BLaER1 (cell line): Measurements from ENCODE around the gene TBC1D32.
"Not testable (repeated sequence)": the region's sequence is repeated elsewhere in the genome, so short reads cannot be mapped to it uniquely, and the experiment has no call there.

Experiments used
- H3K27ac ChIP-seq: shearing (Covaris generic); formaldehyde crosslinking; 2 replicates; pipeline ENCODE4 v1.8.1; 2022
- H3K27me3 ChIP-seq: shearing (Covaris generic); formaldehyde crosslinking; 2 replicates; pipeline ENCODE4 v1.8.1; 2022
- H3K36me3 ChIP-seq: shearing (Covaris generic); formaldehyde crosslinking; 2 replicates; pipeline ENCODE4 v1.8.1; 2022
- H3K4me1 ChIP-seq: shearing (Covaris generic); formaldehyde crosslinking; 2 replicates; pipeline ENCODE4 v1.8.1; 2022
- H3K4me2 ChIP-seq: shearing (Covaris generic); formaldehyde crosslinking; 2 replicates; pipeline ENCODE4 v1.8.1; 2022
- H3K4me3 ChIP-seq: shearing (Covaris generic); formaldehyde crosslinking; 2 replicates; pipeline ENCODE4 v1.8.1; 2022
- H3K9ac ChIP-seq: shearing (Covaris generic); formaldehyde crosslinking; 2 replicates; pipeline ENCODE4 v1.8.1; 2022
- H3K9me3 ChIP-seq: shearing (Covaris generic); formaldehyde crosslinking; 2 replicates; pipeline ENCODE4 v1.8.1; 2022
- H4K20me1 ChIP-seq: shearing (Covaris generic); formaldehyde crosslinking; 2 replicates; pipeline ENCODE4 v1.8.1; 2022
- Cebpa-rat ChIP-seq: shearing (Covaris generic); IDR thresholded peaks from 2 replicates; pipeline ENCODE4 v1.8.1; 2022

The TBC1D32 gene

GRCh38 chr6:121334299-121335086 lies at the start of gene TBC1D32:
TSS of gene TBC1D32 (minus strand) at chr6:121334480. CDS start at chr6:121334430, 50 bp downstream.
- Histone ChIP-seq H4K20me1 (no peaks in the 10 kb centered on the region), H3K4me1 (peaks cover 36% of the 10 kb centered on the region), H3K4me2 (peak within 1 kb of the TSS; percentile 83), H3K9me3 (no peaks in the 10 kb centered on the region), H3K27me3 (no peaks in the 10 kb centered on the region), H3K27ac (peak within 1 kb of the TSS; percentile 90), H3K9ac (peak within 1 kb of the TSS; percentile 79), H3K36me3 (no peaks in the 10 kb centered on the region), H3K4me3 (peak within 1 kb of the TSS; percentile 76)
- no peak for TF ChIP-seq Cebpa-rat

GRCh38 chr6:121383478-121383877 lies 49.2 kb upstream of the TBC1D32 start:
- Histone ChIP-seq H4K20me1 (no peaks in the 10 kb centered on the region), H3K36me3 (no peaks in the 10 kb centered on the region), H3K27ac (no peak overlapping the region), H3K9ac (no peak overlapping the region), H3K4me2 (no peak overlapping the region), H3K4me3 (no peak overlapping the region), H3K4me1 (no peaks in the 10 kb centered on the region), H3K9me3 (no peaks in the 10 kb centered on the region), H3K27me3 (no peaks in the 10 kb centered on the region)
- TF ChIP-seq Cebpa-rat, result no peak

- no peak for TF ChIP-seq Cebpa-rat
- H3K27me3 ChIP-seq, result no peaks in the 10 kb centered on the region
- no peak overlapping the region for H3K4me3 ChIP-seq
- H3K27ac ChIP-seq, result no peak overlapping the region
- no peaks in the 10 kb centered on the region for H4K20me1 ChIP-seq
- no peaks in the 10 kb centered on the region for H3K36me3 ChIP-seq
- no peaks in the 10 kb centered on the region for H3K9me3 ChIP-seq
- H3K4me1 ChIP-seq, result no peaks in the 10 kb centered on the region
- H3K4me2 ChIP-seq, result no peak overlapping the region
- H3K9ac ChIP-seq, result no peak overlapping the region
Measured at GRCh38 chr6:121382467-121383121, 48.3 kb upstream of the TBC1D32 start.

- H3K9ac ChIP-seq, result no peak overlapping the region
- no peaks in the 10 kb centered on the region for H3K36me3 ChIP-seq
Measured at GRCh38 chr6:121376411-121376810, 42.1 kb upstream of the TBC1D32 start.

GRCh38 chr6:121374219-121374618 lies 39.9 kb upstream of the TBC1D32 start:
- H3K4me1 ChIP-seq, H3K36me3 ChIP-seq, H3K4me3 ChIP-seq, H3K9ac ChIP-seq, H3K4me2 ChIP-seq, H3K27ac ChIP-seq, H4K20me1 ChIP-seq, H3K9me3 ChIP-seq, H3K27me3 ChIP-seq: not testable (repeated sequence)

More at GRCh38 chr6:121376411-121376810, 42.1 kb upstream of the TBC1D32 start:
- peaks cover 3% of the 10 kb centered on the region; the same call in 1 of the 2 replicates for H3K9me3 ChIP-seq
- no peak for TF ChIP-seq Cebpa-rat
- H3K27ac ChIP-seq, result no peak overlapping the region
- no peaks in the 10 kb centered on the region for H3K4me1 ChIP-seq
- H3K27me3 ChIP-seq, result no peaks in the 10 kb centered on the region
- no peak overlapping the region for H3K4me2 ChIP-seq
- H3K4me3 ChIP-seq, result no peak overlapping the region
- no peaks in the 10 kb centered on the region for H4K20me1 ChIP-seq

- Histone ChIP-seq H3K4me3 (no peak overlapping the region), H3K4me2 (no peak overlapping the region), H3K9me3 (no peaks in the 10 kb centered on the region), H3K9ac (no peak overlapping the region), H3K36me3 (no peaks in the 10 kb centered on the region), H3K4me1 (no peaks in the 10 kb centered on the region), H4K20me1 (no peaks in the 10 kb centered on the region), H3K27me3 (no peaks in the 10 kb centered on the region), H3K27ac (no peak overlapping the region)
- no peak for TF ChIP-seq Cebpa-rat
Measured at GRCh38 chr6:121365536-121366521, 31.5 kb upstream of the TBC1D32 start.

- Histone ChIP-seq H3K27me3 (no peaks in the 10 kb centered on the region), H3K27ac (no peak overlapping the region), H3K4me2 (no peak overlapping the region)
Measured at GRCh38 chr6:121356575-121356974, 22.3 kb upstream of the TBC1D32 start.

GRCh38 chr6:121354764-121355163 lies 20.5 kb upstream of the TBC1D32 start:
- Histone ChIP-seq H3K4me3 (no peak overlapping the region), H4K20me1 (no peaks in the 10 kb centered on the region), H3K4me2 (no peak overlapping the region), H3K27ac (no peak overlapping the region), H3K9me3 (no peaks in the 10 kb centered on the region), H3K36me3 (no peaks in the 10 kb centered on the region), H3K9ac (no peak overlapping the region), H3K4me1 (no peaks in the 10 kb centered on the region), H3K27me3 (no peaks in the 10 kb centered on the region)
- no peak for TF ChIP-seq Cebpa-rat

More at GRCh38 chr6:121356575-121356974, 22.3 kb upstream of the TBC1D32 start:
- no peak overlapping the region for H3K4me3 ChIP-seq
- H4K20me1 ChIP-seq, result no peaks in the 10 kb centered on the region
- TF ChIP-seq Cebpa-rat, result no peak
- no peaks in the 10 kb centered on the region for H3K4me1 ChIP-seq
- no peak overlapping the region for H3K9ac ChIP-seq
- no peaks in the 10 kb centered on the region for H3K36me3 ChIP-seq
- H3K9me3 ChIP-seq, result no peaks in the 10 kb centered on the region

- no peak overlapping the region for H3K4me2 ChIP-seq
- no peaks in the 10 kb centered on the region for H3K9me3 ChIP-seq
- TF ChIP-seq Cebpa-rat, result no peak
- no peaks in the 10 kb centered on the region for H3K27me3 ChIP-seq
- H3K36me3 ChIP-seq, result no peaks in the 10 kb centered on the region
- H3K27ac ChIP-seq, result no peak overlapping the region
- H3K4me3 ChIP-seq, result no peak overlapping the region
- H4K20me1 ChIP-seq, result no peaks in the 10 kb centered on the region
- no peak overlapping the region for H3K9ac ChIP-seq
- no peaks in the 10 kb centered on the region for H3K4me1 ChIP-seq
Measured at GRCh38 chr6:121352941-121353340, 18.7 kb upstream of the TBC1D32 start.
